Right lobe of liver (tissue), 4 donors: Measurements from ENCODE around the gene DNMT3A.

ENCODE experiments used
- CTCF ChIP-seq, 4 donors: fragments of 200-600 bp in 3 of 4; fragments of 450-650 bp in 1 of 4; IDR thresholded peaks; one replicate each; pipeline versions ENCODE4 v1.5.1 to v1.8.0; 2016 to 2022; ENCODE audit warnings: antibody characterized with exemption in 4 of 4, mild to moderate bottlenecking in 2 of 4
- POLR2A ChIP-seq: fragments of 450-650 bp; IDR thresholded peaks from one replicate; pipeline ENCODE4 v1.6.1; 2017; ENCODE audit warnings: antibody characterized with exemption, mild to moderate bottlenecking
- donor health status: DM: no; HTN: no; CAD: no.
- donor health status: DM: no; HTN: no; CAD: no.
- donor health status: DM: no; HTN: yes; CAD: no.

GRCh38 chr2:25371253-25372241, 29.8 kb upstream of the DNMT3A start:
- no peak for TF ChIP-seq CTCF (IDR thresholded peaks at IDR 0.05)
- no peak for TF ChIP-seq POLR2A
